Measurements from ENCODE around the gene STAM2.
"Not testable (repeated sequence)": the region's sequence is repeated elsewhere in the genome, so short reads cannot be mapped to it uniquely, and the experiment has no call there.

The STAM2 gene

DNA sequence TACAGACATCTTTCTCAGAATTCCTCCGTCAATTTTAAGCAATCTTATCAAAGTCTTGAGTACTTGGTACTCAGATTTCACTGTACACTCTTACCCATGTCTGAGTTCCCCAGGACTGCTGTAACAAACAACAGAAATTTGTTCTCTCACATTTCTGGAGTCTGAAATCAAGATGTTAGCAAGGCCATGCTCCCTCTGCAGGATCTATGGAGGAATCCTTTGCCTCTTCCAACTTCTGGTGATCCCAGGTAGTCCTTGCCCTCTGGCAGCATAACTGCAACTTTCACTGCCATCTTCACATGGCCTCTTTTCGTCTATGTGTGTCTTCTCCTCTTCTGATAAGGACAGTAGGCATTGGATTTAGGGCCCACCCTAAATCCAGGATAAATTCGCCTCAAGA, 59.6 kb downstream of the STAM2 start:
- Histone ChIP-seq H2BK15ac (ENCODE audit: low read length) (no peak overlapping the region), H3K14ac (ENCODE audit: low read length) (no peak overlapping the region), H2BK12ac (ENCODE audit: low read length) (no peak overlapping the region), H3K27me3 (ENCODE audit: control insufficient read depth in 3 of 3, insufficient read depth in 3 of 3, low read depth in 1 of 3, low read length in 3 of 3) (no peaks in the 10 kb centered on the region), H2AK5ac (ENCODE audit: low read depth, low read length) (no peak overlapping the region), H3K4ac (ENCODE audit: low read length) (no peak overlapping the region), H4K8ac (ENCODE audit: low read depth, low read length) (no peak overlapping the region), H3K79me1 (ENCODE audit: low read depth, low read length) (no peaks in the 10 kb centered on the region), H2AFZ (ENCODE audit: low read length) (no peak overlapping the region), H3K9ac (ENCODE audit: low read depth, low read length, poor library complexity) (no peak overlapping the region), H3K9me3 (replicated peaks in 1 of 2; ENCODE audit: control insufficient read depth in 2 of 2, insufficient read depth in 1 of 2, low read depth in 1 of 2, low read length in 2 of 2) (no peaks in the 10 kb centered on the region), H2BK120ac (ENCODE audit: low read depth, low read length) (no peak overlapping the region), H4K91ac (ENCODE audit: low read depth, low read length, poor library complexity) (no peak overlapping the region), H3K4me3 (ENCODE audit: low read length in 2 of 2) (no peak overlapping the region), H3K4me2 (ENCODE audit: insufficient read depth, low read length, poor library complexity, severe bottlenecking) (no peak overlapping the region), H2BK5ac (ENCODE audit: low read length) (no peak overlapping the region), H3K23ac (ENCODE audit: low read depth, low read length, poor library complexity) (no peak overlapping the region), H3K27ac (replicated peaks; ENCODE audit: low read length) (no peak overlapping the region), H3K36me3 (replicated peaks in 1 of 2; ENCODE audit: control insufficient read depth in 2 of 2, insufficient read depth in 2 of 2, low read length in 2 of 2) (peaks cover 0 to 11% of the 10 kb centered on the region in 2 donors), H3K4me1 (ENCODE audit: control insufficient read depth in 2 of 2, insufficient read depth in 1 of 2, low read depth in 1 of 2, low read length in 2 of 2) (no peaks in the 10 kb centered on the region), H3K18ac (ENCODE audit: low read length) (no peak overlapping the region)
- DNase-seq (ENCODE audit: low spot score), result no peak
- no CpG with 5 or more reads among the region's 3 CpGs for WGBS, 2 donors (ENCODE audit: extremely low coverage in 2 of 2, insufficient read length in 2 of 2, insufficient replicate concordance in 1 of 2)

DNA sequence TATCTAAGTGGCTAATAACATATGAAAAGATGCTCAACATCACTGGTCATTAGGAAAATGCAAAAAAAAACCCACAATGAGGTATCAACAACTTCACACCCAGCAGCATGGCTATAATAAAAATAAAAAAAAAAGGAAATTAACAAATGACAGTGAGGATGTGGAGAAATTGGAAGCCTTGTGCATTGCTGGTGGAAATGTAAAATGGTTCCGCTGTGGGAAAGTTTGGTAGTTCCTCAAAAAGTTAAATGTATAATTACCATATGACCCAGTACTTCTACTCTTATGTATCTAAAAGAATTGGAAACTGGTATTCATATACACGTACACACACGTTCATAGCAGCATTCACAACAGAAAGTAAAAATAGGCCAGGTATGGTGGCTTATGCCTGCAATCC, 61.2 kb downstream of the STAM2 start:
- WGBS, 2 donors (ENCODE audit: extremely low coverage in 2 of 2, insufficient read length in 2 of 2, insufficient replicate concordance in 1 of 2), result no CpG with 5 or more reads among the region's 3 CpGs

DNA sequence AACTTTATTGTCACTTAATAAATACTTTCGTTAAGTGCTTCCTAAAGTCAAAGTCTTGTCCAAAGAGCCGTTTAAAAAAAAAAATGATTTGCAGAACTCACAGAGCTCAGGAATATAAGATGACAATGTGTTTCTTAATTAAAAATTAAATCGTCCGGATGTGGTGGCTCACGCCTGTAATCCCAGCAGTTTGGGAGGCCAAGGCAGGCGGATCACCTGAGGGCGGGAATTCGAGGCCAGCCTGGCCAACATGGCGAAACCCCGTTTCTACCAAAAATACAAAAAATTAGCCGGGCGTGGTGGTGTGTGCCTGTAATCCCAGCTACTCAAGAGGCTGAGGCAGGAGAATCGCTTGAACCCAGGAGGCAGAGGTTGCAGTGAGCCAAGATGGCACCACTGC, 68.4 kb downstream of the STAM2 start:
- H3K4me2 ChIP-seq (ENCODE audit: insufficient read depth, low read length, poor library complexity, severe bottlenecking); H4K91ac ChIP-seq (ENCODE audit: low read depth, low read length, poor library complexity); H3K14ac ChIP-seq (ENCODE audit: low read length); H2BK15ac ChIP-seq (ENCODE audit: low read length); H2BK120ac ChIP-seq (ENCODE audit: low read depth, low read length); H3K23ac ChIP-seq (ENCODE audit: low read depth, low read length, poor library complexity); H3K4ac ChIP-seq (ENCODE audit: low read length); DNase-seq (ENCODE audit: low spot score); H2BK5ac ChIP-seq (ENCODE audit: low read length); H3K4me3 ChIP-seq (ENCODE audit: low read length in 2 of 2); H3K27me3 ChIP-seq (ENCODE audit: control insufficient read depth in 3 of 3, insufficient read depth in 3 of 3, low read depth in 1 of 3, low read length in 3 of 3); H3K9ac ChIP-seq (ENCODE audit: low read depth, low read length, poor library complexity); H2AFZ ChIP-seq (ENCODE audit: low read length); H3K27ac ChIP-seq (replicated peaks; ENCODE audit: low read length); H4K8ac ChIP-seq (ENCODE audit: low read depth, low read length); H3K79me1 ChIP-seq (ENCODE audit: low read depth, low read length); H3K36me3 ChIP-seq (replicated peaks in 1 of 2; ENCODE audit: control insufficient read depth in 2 of 2, insufficient read depth in 2 of 2, low read length in 2 of 2); H3K9me3 ChIP-seq (replicated peaks in 1 of 2; ENCODE audit: control insufficient read depth in 2 of 2, insufficient read depth in 1 of 2, low read depth in 1 of 2, low read length in 2 of 2); H2AK5ac ChIP-seq (ENCODE audit: low read depth, low read length); H2BK12ac ChIP-seq (ENCODE audit: low read length); H3K18ac ChIP-seq (ENCODE audit: low read length); H3K4me1 ChIP-seq (ENCODE audit: control insufficient read depth in 2 of 2, insufficient read depth in 1 of 2, low read depth in 1 of 2, low read length in 2 of 2): not testable (repeated sequence)
- WGBS, 2 donors (ENCODE audit: extremely low coverage in 2 of 2, insufficient read length in 2 of 2, insufficient replicate concordance in 1 of 2), result no CpG with 5 or more reads among the region's 13 CpGs

More for the DNA sequence above, 61.2 kb downstream of the STAM2 start:
- Histone ChIP-seq H3K4me2 (ENCODE audit: insufficient read depth, low read length, poor library complexity, severe bottlenecking) (no peak overlapping the region), H4K91ac (ENCODE audit: low read depth, low read length, poor library complexity) (no peak overlapping the region), H3K9ac (ENCODE audit: low read depth, low read length, poor library complexity) (no peak overlapping the region), H4K8ac (ENCODE audit: low read depth, low read length) (no peak overlapping the region), H3K23ac (ENCODE audit: low read depth, low read length, poor library complexity) (no peak overlapping the region), H3K27me3 (ENCODE audit: control insufficient read depth in 3 of 3, insufficient read depth in 3 of 3, low read depth in 1 of 3, low read length in 3 of 3) (no peaks in the 10 kb centered on the region), H3K79me1 (ENCODE audit: low read depth, low read length) (no peaks in the 10 kb centered on the region), H2BK120ac (ENCODE audit: low read depth, low read length) (no peak overlapping the region), H3K9me3 (replicated peaks in 1 of 2; ENCODE audit: control insufficient read depth in 2 of 2, insufficient read depth in 1 of 2, low read depth in 1 of 2, low read length in 2 of 2) (no peaks in the 10 kb centered on the region), H3K36me3 (replicated peaks in 1 of 2; ENCODE audit: control insufficient read depth in 2 of 2, insufficient read depth in 2 of 2, low read length in 2 of 2) (no peaks in the 10 kb centered on the region), H2BK5ac (ENCODE audit: low read length) (no peak overlapping the region), H3K4me1 (ENCODE audit: control insufficient read depth in 2 of 2, insufficient read depth in 1 of 2, low read depth in 1 of 2, low read length in 2 of 2) (no peaks in the 10 kb centered on the region), H2AK5ac (ENCODE audit: low read depth, low read length) (no peak overlapping the region), H3K4ac (ENCODE audit: low read length) (no peak overlapping the region), H3K18ac (ENCODE audit: low read length) (no peak overlapping the region), H3K27ac (replicated peaks; ENCODE audit: low read length) (no peak overlapping the region), H2AFZ (ENCODE audit: low read length) (no peak overlapping the region), H3K14ac (ENCODE audit: low read length) (no peak overlapping the region), H2BK15ac (ENCODE audit: low read length) (no peak overlapping the region), H2BK12ac (ENCODE audit: low read length) (no peak overlapping the region), H3K4me3 (ENCODE audit: low read length in 2 of 2) (no peak overlapping the region)
- no peak for DNase-seq (ENCODE audit: low spot score)

DNA sequence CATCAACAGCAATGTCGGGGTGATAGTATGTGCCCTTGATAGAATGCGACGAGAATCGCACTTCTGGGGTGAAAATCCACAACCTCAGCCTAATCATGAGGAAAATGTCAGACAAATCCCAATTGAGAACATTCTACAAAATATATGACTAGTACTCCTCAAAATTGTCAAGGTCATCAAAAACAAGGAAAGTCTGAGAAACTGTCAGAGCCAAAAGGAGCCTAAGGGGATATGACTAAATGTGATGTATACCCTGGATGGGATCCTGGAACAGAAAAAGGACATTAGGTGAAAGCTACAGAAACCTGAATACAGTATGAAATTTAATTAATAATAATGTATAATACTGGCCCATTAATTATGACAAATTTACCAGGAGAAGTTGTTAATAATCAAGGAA, 69.1 kb downstream of the STAM2 start:
- Histone ChIP-seq H3K27ac (replicated peaks; ENCODE audit: low read length) (no peak overlapping the region), H3K4me3 (ENCODE audit: low read length in 2 of 2) (no peak overlapping the region), H2BK5ac (ENCODE audit: low read length) (no peak overlapping the region), H3K18ac (ENCODE audit: low read length) (no peak overlapping the region), H3K4me2 (ENCODE audit: insufficient read depth, low read length, poor library complexity, severe bottlenecking) (no peak overlapping the region), H3K4me1 (ENCODE audit: control insufficient read depth in 2 of 2, insufficient read depth in 1 of 2, low read depth in 1 of 2, low read length in 2 of 2) (no peaks in the 10 kb centered on the region), H3K36me3 (replicated peaks in 1 of 2; ENCODE audit: control insufficient read depth in 2 of 2, insufficient read depth in 2 of 2, low read length in 2 of 2) (no peaks in the 10 kb centered on the region), H3K79me1 (ENCODE audit: low read depth, low read length) (no peaks in the 10 kb centered on the region), H3K23ac (ENCODE audit: low read depth, low read length, poor library complexity) (no peak overlapping the region), H2AK5ac (ENCODE audit: low read depth, low read length) (no peak overlapping the region), H3K9me3 (replicated peaks in 1 of 2; ENCODE audit: control insufficient read depth in 2 of 2, insufficient read depth in 1 of 2, low read depth in 1 of 2, low read length in 2 of 2) (no peaks in the 10 kb centered on the region), H2BK12ac (ENCODE audit: low read length) (no peak overlapping the region), H3K27me3 (ENCODE audit: control insufficient read depth in 3 of 3, insufficient read depth in 3 of 3, low read depth in 1 of 3, low read length in 3 of 3) (no peaks in the 10 kb centered on the region), H4K8ac (ENCODE audit: low read depth, low read length) (no peak overlapping the region), H3K4ac (ENCODE audit: low read length) (no peak overlapping the region), H3K14ac (ENCODE audit: low read length) (no peak overlapping the region), H2BK120ac (ENCODE audit: low read depth, low read length) (no peak overlapping the region), H3K9ac (ENCODE audit: low read depth, low read length, poor library complexity) (no peak overlapping the region), H2BK15ac (ENCODE audit: low read length) (no peak overlapping the region), H4K91ac (ENCODE audit: low read depth, low read length, poor library complexity) (no peak overlapping the region), H2AFZ (ENCODE audit: low read length) (no peak overlapping the region)
- no peak for DNase-seq (ENCODE audit: low spot score)
- WGBS, 2 donors (ENCODE audit: extremely low coverage in 2 of 2, insufficient read length in 2 of 2, insufficient replicate concordance in 1 of 2), result no CpG with 5 or more reads among the region's 4 CpGs
